ENCODE results near the gene MYL6B. TPM values are rescaled to one million over a fixed set of nuclear protein-coding genes. Genes with fewer than 3 reads are reported as not detected.

MYL6B gene
- polyA plus RNA-seq, 1 donor (not counting 4 experiments of a cell fraction or from before 2014, with no cell fraction given) = 44.9 TPM

GRCh38 chr12:56189918-56190694 lies 37.7 kb downstream of the MYL6B start:
- no peak for TF ChIP-seq EZH2 (IDR thresholded peaks at IDR 0.05; ENCODE audit: low read length)
- Histone ChIP-seq H3K79me2 (ENCODE audit: control insufficient read depth, insufficient read depth, low read length) (peaks cover 27% of the 10 kb centered on the region), H2AFZ (ENCODE audit: control insufficient read depth, low read length) (peak overlapping the region; percentile 98), H3K4me1 (ENCODE audit: control insufficient read depth, extremely low read depth, insufficient read depth, low read length) (peaks cover 13% of the 10 kb centered on the region), H3K9ac (ENCODE audit: control insufficient read depth, extremely low read depth, insufficient read depth, low read length) (peak overlapping the region; percentile 84), H4K20me1 (ENCODE audit: control insufficient read depth, extremely low read depth, insufficient read depth, low read length) (no peaks in the 10 kb centered on the region), H3K9me1 (ENCODE audit: control insufficient read depth, extremely low read depth, insufficient read depth, low read length) (no peaks in the 10 kb centered on the region), H3K36me3 (ENCODE audit: control insufficient read depth in 2 of 2, extremely low read depth in 1 of 2, insufficient read depth in 2 of 2, low read length in 2 of 2) (peaks cover 1 to 8% of the 10 kb centered on the region in 2 experiments), H3K27me3 (ENCODE audit: control insufficient read depth, extremely low read depth, insufficient read depth, low read length) (no peaks in the 10 kb centered on the region), H3K4me2 (ENCODE audit: control insufficient read depth, extremely low read depth, insufficient read depth, low read depth, low read length) (peak overlapping the region; percentile 85), H3K9me3 (ENCODE audit: control insufficient read depth, low read depth, low read length) (no peaks in the 10 kb centered on the region), H3K27ac (ENCODE audit: control insufficient read depth, insufficient read depth, low read length) (peak overlapping the region; percentile 70), H3K4me3 (ENCODE audit: control insufficient read depth in 2 of 3, extremely low read depth in 1 of 3, insufficient read depth in 2 of 3, low read depth in 1 of 3, low read length in 3 of 3) (peak overlapping the region; percentile 54 to 88 (median 80))
- dilution Hi-C loops (cut with MboI; ENCODE audit: extremely low pct_ligation_motif_present, low sequenced_read_pairs) = no loop called here
- DNase-seq (ENCODE audit: low read depth, low spot score) (peak; percentile 71), FAIRE-seq (no peak)

DNA sequence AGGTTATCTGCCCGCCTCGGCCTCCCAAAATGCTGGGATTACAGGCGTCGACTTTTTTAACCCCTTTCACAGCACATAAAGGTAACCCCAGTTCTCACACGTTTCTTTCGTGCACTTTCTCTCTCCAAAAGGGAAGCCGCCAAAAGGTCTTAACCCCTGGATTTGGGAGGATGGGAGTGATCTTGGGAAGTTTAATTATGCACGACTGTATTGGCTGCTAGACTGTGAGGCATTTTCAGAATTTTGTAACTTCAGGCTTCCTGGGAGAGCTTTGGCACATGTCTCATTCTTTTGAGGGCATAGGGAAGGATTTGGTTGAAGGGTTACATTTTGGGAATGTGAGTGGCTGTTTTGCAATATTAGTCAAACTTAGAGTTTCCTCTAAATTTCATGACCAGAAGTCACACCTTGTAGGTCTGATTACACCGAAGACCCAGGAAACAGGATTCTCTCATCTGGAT lies 38.3 kb downstream of the MYL6B start:
- Histone ChIP-seq H4K20me1 (ENCODE audit: control insufficient read depth, extremely low read depth, insufficient read depth, low read length) (no peaks in the 10 kb centered on the region), H3K9me1 (ENCODE audit: control insufficient read depth, extremely low read depth, insufficient read depth, low read length) (no peaks in the 10 kb centered on the region), H3K9ac (ENCODE audit: control insufficient read depth, extremely low read depth, insufficient read depth, low read length) (no peak overlapping the region), H3K4me3 (ENCODE audit: control insufficient read depth in 2 of 3, extremely low read depth in 1 of 3, insufficient read depth in 2 of 3, low read depth in 1 of 3, low read length in 3 of 3) (peak overlapping the region in 2 of 3 experiments; percentile 7 to 80), H3K27me3 (ENCODE audit: control insufficient read depth, extremely low read depth, insufficient read depth, low read length) (no peaks in the 10 kb centered on the region), H3K9me3 (ENCODE audit: control insufficient read depth, low read depth, low read length) (no peaks in the 10 kb centered on the region), H2AFZ (ENCODE audit: control insufficient read depth, low read length) (no peak overlapping the region), H3K27ac (ENCODE audit: control insufficient read depth, insufficient read depth, low read length) (peak overlapping the region; percentile 18), H3K4me2 (ENCODE audit: control insufficient read depth, extremely low read depth, insufficient read depth, low read depth, low read length) (peak overlapping the region; percentile 85), H3K4me1 (ENCODE audit: control insufficient read depth, extremely low read depth, insufficient read depth, low read length) (peaks cover 13% of the 10 kb centered on the region), H3K36me3 (ENCODE audit: control insufficient read depth in 2 of 2, extremely low read depth in 1 of 2, insufficient read depth in 2 of 2, low read length in 2 of 2) (peaks cover 1 to 4% of the 10 kb centered on the region in 2 experiments), H3K79me2 (ENCODE audit: control insufficient read depth, insufficient read depth, low read length) (peaks cover 27% of the 10 kb centered on the region)
- TF ChIP-seq CTCF (optimal IDR thresholded peaks at IDR 0.05 in 1 of 3, IDR thresholded peaks at IDR 0.05 in 1 of 3, conservative IDR thresholded peaks at IDR 0.05 in 1 of 3; ENCODE audit: extremely low read depth in 1 of 3, insufficient read depth in 2 of 3, low read length in 3 of 3) (no peak), EZH2 (IDR thresholded peaks at IDR 0.05; ENCODE audit: low read length) (no peak)
- dilution Hi-C loops (cut with MboI; ENCODE audit: extremely low pct_ligation_motif_present, low sequenced_read_pairs) = no loop called here
- FAIRE-seq (no peak), DNase-seq (ENCODE audit: low read depth, low spot score) (no peak)

All from keratinocyte (primary cell).